ENCODE data around the gene LAMA2.
A peak's percentile ranks its signal among the peaks of the same experiment; 100 is the strongest.
"Not testable (repeated sequence)": the region's sequence is repeated elsewhere in the genome, so short reads cannot be mapped to it uniquely, and the experiment has no call there.

Gene LAMA2

DNA sequence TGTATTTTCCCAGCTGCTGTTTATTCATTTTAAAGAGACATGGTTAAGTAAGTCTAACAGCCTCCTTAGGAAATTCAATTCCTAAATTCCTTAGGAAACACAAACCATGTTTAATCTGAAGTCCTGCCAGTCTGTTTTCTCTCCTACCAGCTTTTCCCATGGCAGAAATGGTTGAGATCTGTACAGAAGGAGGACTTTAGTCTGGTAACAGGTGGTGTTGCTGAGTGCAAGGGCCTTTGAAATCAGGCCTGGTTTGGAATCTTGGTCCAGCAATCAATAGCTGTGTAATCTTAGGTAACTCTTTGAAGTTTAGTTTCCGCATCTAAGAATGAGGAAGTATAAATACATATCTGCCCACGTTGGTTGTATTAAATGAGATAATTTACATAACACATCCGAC is 232.5 kb downstream of the LAMA2 start:
- DNase-seq (ENCODE audit: low read depth) = no peak

DNA sequence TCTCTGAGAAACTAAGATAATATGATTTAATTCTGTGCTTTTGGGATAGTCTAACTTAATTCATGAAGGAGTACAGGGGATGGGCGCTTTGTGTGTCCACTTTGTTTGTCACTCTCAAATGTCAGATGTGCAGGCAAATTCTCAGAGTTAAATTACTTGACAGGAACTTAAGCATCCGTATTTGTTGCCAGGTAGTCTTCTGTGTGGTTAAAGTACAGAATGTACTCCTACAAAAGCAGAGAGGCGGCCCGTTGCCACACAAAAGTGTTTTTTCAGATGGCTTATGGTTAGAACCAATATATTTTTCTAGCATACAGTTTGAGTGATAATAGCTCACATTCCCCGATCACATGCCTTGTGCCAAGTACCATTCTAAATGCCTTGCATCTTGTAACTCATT is 234.4 kb downstream of the LAMA2 start:
- DNase-seq (ENCODE audit: low read depth) = no peak

DNA sequence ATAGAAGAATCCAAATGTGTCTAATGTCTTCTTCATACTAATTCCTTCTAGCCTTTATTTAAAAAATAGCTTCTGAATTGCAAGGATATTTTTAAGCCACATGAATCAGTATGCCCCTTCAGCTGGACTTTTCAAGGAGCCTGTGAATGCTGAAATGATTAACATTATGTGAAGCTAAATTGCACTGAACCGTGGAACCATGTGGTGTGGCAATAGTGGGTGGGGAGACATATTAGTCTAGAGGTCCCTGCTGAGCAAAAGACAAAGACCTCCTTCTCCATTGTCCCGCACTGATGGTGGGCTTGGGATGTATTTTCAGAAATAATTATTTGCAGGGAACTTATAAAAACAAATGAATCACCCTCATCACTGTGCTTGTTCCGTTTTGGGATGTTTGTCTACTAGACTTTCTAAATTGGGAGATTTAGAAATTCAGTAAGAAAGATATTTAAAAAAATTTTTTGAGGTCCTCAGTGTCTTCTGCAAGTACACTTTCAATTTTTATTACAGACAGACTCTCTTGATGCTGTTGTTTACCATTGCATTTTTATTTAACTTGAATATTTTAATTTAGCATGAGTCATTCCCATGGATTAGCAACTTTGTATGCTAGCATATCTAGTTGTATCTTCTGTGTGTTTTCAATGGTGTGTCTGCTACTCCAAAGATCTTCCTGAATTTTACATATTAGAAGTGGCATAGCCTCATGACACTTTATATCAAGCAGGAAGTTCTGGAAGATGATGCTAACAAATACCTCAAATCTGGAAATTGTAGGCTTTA is 238.1 kb downstream of the LAMA2 start:
- peak; percentile 41 for DNase-seq (ENCODE audit: low read depth)

DNA sequence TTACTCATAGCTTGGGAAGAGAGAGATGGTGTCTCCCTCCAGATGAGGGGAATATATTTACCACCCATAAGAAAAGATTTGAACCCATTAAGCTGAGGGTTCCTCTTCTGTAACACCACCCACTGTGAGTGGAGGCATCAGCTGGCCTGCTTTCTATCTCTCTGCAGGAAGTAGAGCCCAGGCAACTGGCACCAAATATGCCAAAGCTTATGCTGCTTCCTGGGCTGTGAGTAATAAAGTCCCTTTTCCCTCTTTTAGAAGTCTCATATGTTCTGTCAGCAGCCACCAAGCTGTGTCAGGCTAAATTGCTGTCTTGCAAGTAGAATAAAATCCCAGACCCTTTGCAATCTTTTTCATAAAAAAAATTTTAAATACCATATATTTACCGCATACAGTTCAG is 241.4 kb downstream of the LAMA2 start:
- DNase-seq (ENCODE audit: low read depth) = no peak

DNA sequence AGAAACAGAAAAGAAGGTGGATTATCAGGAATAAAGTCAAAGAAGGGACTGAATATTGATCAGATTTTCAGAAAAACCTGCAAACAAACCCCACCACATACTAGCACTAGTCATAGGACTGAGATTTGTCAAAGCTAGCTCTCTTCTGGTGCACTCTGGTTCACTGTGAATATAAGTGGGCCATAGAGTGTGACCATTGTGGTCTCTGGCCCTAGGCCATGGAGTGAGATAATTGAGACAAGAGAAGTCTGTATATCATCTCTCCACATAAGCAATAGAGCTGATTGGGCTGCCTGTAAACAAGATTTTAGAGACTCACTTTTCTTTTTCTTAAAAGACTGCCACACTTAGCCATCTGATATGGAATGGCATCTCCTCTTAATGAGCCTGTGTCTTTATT is 247.2 kb downstream of the LAMA2 start:
- DNase-seq (ENCODE audit: low read depth) = no peak

DNA sequence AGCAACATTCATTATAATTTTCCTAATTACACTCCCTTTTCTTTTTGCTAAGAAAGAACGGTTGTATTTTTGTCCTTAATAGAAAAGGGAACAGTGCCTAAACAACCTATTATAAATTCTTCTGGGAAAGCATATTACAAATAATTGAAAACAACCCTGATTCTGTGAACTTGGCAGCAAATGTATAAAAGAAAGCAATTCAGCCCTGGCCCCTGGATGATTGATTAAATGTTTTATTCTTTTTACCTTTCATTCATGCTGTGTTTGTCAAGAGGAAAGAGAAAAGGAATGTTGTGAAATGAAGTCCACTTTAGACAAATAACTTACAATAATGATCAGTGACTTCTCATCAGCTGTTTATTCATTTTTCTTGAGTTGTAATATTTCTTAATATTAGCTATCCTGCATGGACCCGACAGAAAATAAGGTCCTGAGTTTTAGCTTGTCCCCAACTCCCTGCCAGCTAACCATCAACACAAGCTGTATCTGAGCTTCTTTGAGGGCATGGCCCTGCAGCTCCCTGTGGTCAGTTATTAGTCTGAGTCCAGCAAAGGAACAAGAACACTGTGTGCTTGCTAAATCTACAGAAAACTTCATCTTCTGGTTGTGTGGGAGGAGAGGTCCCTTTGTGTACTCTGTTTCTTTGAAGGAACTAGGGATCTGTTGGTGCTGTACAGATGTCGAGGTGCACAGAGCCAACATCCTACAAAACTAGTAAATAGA is 248.2 kb downstream of the LAMA2 start:
- no peak for DNase-seq (ENCODE audit: low read depth)

DNA sequence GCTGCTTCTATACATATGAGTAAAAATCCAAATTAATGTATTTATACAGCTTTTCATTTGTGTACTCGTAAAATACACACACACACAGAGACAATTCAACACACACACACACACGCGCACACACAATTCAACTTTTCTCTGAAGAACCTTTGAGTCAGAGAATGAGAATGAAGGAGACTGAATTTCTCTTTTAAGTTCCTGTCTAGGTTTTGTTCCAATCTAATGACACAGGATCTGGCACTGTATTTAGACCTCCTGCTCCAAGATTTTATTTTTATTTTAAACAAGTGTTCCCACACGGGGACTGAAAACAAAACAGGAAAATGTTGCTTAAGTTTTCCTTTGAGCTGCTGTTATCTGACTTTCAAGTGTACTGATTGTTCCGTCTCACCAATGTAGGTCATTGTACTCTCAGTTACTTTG is 250.8 kb downstream of the LAMA2 start:
- DNase-seq (ENCODE audit: low read depth) = peak; percentile 20

DNA sequence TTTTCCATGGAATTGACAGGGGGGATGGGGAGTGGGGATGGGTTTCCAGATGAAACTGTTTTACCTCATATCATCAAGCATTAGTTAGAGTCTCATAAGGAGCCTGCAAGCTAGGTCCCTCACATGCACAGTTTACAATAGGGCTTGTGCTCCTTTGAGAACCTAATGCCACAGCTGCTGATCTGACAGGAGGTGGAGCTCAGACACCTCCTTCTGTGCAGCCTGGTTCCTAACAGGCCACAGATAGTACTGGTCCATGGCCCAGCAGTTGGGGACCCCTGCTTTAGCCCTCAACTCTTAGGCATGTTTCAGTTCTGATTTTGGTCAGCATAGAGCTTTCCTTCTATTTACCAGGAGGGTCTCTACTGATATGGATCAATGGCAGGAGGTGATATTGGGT is 251.6 kb downstream of the LAMA2 start:
- no peak for DNase-seq (ENCODE audit: low read depth)

DNA sequence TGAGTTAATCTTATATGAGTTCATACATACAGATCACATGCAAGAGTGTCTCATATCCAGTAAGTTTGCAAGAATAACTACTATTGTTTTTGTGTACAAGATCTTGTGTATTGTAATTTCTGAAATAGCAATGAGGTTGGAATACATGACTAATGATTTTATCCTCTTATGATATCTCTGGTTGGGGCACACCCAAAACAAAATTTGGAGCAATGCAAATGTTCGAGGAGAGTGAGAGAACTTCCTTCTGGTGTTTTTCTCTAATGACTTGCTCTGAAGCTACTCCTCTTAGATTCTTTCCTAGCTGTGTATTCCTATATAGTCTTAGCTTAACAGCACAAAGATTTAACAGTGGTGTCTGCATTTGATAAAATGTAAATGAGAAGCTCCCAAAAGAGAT is 252.5 kb downstream of the LAMA2 start:
- no peak for DNase-seq (ENCODE audit: low read depth)

DNA sequence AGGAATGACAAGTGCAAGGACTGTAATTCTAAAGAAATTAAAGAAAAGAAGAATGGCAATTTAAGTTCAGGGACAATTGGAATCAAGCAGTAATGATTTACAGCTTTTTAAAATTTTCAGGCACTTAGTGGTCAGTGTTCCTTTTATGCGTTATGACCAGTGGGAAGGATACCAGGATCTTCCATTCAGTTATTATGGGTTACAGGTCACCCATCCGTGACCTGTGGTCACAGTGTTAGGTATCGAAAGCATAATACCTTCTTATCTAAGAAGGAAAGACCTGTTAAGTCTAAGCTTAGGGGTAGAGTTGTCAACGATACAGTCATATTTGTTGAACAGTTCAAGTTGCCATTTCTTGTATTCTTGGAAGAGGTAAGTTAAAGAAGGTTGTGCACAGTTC is 253.8 kb downstream of the LAMA2 start:
- no peak for DNase-seq (ENCODE audit: low read depth)

DNA sequence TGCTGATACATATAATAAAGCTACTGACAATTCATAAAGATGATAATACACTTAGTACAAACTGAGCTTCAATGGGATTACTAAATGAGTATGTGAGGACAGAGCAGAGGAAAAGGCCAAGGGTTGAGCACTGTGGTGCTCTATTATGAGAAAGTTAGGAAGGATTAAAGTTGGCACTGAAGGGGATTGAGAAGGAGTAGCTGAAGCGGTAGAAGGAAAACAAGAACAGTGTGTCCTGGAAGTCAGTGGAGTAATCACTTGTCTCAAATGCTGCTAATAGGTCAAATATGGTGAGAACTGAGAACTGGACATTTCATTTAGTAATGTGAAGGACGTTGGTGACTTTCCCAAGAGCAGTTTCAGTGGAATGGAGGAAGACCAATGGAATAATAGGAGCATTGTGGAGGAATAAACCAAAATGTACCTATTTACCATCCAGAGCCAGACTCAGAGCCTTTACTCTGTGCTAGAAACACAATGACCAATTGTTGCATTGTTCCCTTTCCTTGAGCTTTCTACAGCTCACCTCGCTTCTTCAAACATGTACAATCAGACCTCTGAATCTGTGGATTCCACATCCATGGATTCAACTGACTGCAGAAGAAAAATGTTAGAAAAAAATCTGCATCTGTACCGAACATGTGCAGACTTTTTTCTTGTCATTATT is 255.9 kb downstream of the LAMA2 start:
- no peak for DNase-seq (ENCODE audit: low read depth)

DNA sequence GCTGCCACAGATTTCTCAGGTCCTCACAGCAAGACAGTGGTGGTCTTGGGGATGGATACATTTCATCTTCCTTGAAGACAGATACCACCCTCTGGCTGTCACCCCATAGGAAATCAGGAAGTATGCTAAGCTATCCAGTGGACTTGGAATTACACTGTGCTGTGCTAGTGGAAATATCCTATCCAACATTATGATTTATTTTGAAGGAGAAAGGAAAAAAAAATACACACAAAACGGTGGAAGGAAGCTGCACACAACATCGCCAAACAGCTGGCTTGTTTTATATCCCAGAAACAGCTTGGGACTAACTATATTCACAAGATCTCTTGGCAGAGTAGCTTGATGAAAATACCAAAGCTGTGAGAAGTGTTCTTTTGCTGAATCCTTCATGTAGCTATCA is 257.6 kb downstream of the LAMA2 start:
- peak; percentile 25 for DNase-seq (ENCODE audit: low read depth)

DNA sequence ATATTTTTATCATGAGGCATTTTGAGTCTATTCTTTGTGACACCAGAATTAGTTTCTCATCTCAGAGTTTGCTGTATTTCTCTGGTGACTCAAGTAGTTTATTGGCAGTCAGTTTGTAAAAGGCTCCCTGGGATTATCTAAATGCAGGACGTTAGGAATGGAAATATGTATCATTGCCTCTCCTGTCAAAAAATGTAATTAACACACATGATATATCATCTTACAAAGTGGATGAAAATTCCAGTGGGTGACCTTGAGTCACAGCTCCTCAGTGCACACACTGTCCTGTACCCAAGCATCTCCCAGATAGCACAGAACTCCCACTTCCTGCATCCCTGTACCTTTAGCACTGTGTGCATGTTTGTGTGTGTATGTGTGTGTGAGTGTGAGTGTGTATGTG is 258.6 kb downstream of the LAMA2 start:
- peak; percentile 40 for DNase-seq (ENCODE audit: low read depth)

DNA sequence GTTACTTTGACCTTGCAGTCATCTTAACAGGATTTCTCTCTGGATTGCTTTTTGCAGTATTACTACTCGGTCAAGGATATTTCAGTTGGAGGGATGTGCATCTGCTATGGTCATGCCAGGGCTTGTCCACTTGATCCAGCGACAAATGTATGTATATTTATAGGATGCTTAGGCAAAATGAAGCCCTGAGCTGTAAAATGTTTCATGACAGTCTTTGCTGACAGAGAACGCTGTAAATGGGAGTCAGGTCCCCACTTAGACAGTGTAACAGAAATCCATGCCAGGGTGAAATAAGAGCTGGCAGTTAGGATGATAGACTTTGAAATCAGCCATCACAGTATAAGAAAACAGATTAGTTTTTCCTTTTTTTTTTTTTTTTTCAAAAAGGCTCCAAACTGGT is 264.0 kb downstream of the LAMA2 start:
- DNase-seq (ENCODE audit: low read depth) = no peak

DNA sequence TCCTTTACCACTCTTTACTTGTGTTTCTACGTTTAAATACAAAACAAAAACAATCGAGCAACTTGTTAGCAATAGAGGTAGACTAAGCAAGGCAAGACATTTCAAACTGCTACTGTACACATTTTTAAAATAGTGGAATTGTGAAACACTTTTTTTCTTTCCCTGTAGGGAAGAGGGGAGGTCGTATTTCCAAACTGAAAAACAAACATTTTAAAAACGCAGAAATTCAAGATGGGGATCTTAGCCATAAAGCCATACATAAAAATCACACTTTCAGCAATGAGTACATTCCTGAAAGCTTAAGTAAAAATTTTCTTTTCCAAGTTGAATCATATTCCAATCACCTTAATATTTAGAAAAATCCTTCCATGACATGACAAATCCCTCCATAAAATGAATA is 267.6 kb downstream of the LAMA2 start:
- peak; percentile 4 for DNase-seq (ENCODE audit: low read depth)

DNA sequence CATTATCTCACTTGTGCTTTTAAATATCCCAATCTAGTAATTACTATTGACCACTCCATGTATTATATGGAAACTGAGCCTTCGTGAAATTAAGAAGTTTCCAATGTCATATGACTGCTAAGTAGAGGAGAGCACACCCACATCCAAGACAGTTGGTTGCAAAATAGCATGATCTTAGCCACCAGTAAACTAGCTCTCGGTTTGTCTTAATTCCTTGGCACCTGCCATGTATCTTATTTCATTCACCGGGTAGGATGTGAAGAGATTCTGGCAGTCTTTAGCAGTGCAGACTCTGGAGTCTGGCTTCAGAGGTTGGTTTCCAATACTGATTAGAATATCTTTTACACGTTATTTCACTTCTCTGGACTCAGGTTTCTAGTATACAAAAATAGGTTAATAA is 270.3 kb downstream of the LAMA2 start:
- DNase-seq (ENCODE audit: low read depth) = no peak

DNA sequence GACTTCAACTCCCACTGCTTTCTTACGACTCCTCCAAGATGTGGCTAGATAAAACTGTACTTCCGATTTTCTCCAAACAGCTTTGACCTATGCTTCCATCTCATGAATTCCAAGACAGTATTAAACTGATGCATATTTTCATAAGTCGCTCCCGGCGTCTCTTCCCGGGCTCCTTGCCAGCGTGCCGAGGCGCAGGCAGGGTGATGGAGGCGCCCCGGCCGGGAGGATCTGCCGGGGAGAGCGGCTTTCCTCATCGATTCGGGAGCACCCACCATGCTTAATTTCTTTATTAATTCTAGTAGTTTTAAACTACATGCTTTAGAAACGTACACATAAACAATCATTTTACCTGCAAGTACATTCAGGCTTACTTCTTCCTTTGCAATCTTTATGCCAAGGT is 276.3 kb downstream of the LAMA2 start:
- DNase-seq (ENCODE audit: low read depth) = not testable (repeated sequence)

DNA sequence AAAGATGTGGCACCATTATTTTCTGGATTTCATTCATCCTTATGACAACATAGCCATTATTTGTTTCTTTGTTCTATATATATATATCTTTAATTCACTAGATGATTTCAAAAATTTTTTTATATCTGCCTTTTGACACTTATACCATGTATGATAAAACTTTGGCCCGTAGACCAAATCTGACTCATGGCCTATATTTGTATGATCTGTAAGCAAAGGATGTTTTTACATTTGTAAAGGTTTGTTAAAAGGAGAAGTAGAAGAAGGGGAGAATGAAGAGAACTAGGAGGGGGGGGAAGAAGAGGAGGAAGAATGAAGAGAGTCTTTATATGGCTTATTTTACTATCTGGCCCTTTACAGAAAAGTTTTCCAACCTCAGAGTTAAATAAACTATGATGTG is 279.7 kb downstream of the LAMA2 start:
- DNase-seq (ENCODE audit: low read depth) = no peak

DNA sequence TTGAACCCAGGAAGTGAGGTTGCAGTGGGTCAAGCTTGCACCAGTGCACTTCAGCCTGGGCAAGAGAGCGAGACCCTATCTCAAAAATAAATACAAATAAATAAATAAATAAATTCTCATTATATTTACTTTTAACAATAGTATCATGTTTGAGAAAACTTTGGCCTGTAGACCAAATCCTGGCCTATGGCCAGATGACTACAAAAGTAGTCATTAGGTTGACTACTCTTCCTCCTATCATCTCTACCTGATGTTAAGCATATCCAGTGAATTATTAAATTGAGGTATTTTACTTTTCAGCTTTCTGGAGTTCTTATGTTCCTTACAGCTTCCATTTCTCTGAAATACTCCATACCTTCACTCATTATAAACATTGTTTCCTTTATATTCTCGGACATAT is 280.6 kb downstream of the LAMA2 start:
- no peak for DNase-seq (ENCODE audit: low read depth)

DNA sequence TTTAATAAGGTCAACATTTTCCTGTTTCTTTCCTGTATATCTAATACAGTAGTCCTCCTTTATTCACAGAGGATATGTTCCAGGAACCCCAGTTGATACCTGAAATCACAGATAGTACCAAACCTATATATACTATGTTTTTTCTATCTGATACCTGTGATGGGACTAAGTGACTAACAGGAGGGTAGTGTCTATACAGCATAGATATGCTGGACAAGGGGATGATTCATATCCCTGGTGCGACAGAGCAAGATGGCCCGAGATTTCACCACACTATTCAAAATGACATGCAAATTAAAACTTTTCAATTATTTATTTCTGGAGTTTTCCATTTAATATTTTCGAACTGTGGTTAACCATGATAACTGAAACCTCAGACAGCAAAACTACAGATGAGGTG is 281.1 kb downstream of the LAMA2 start:
- no peak for DNase-seq (ENCODE audit: low read depth)

DNA sequence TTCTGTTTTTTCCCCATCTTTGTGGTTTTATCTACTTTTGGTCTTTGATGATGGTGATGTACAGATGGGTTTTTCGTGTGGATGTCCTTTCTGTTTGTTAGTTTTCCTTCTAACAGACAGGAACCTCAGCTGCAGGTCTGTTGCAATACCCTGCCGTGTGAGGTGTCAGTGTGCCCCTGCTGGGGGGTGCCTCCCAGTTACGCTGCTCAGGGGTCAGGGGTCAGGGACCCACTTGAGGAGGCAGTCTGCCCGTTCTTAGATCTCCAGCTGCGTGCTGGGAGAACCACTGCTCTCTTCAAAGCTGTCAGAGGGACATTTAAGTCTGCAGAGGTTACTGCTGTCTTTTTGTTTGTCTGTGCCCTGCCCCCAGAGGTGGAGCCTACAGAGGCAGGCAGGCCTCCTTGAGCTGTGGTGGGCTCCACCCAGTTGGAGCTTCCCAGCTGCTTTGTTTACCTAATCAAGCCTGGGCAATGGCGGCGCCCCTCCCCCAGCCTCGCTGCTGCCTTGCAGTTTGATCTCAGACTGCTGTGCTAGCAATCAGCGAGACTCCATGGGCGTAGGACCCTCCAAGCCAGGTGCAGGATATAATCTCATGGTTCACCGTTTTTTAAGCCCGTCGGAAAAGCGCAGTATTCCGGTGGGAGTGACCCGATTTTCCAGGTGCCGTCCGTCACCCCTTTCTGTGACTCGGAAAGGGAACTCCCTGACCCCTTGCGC is 289.5 kb downstream of the LAMA2 start:
- DNase-seq (ENCODE audit: low read depth) = not testable (repeated sequence)

DNA sequence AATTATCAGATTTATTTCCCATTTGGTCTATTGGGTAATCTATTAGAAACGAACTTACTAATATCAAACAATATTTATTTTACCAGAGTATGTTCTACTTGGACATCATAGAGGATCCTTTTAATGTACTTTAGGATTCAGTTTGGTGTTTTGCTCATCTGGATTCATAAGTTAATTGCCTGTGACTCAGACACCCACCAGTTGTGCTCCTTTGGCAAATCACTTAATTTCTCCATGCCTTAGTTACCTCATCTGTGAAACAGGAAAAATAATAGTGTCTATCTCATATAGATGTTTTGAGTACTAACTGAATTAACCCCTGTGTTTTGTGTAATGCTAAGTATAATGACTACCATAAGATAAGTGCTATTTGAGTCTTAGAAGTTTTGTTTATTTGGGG is 292.1 kb downstream of the LAMA2 start:
- peak; percentile 20 for DNase-seq (ENCODE audit: low read depth)

DNA sequence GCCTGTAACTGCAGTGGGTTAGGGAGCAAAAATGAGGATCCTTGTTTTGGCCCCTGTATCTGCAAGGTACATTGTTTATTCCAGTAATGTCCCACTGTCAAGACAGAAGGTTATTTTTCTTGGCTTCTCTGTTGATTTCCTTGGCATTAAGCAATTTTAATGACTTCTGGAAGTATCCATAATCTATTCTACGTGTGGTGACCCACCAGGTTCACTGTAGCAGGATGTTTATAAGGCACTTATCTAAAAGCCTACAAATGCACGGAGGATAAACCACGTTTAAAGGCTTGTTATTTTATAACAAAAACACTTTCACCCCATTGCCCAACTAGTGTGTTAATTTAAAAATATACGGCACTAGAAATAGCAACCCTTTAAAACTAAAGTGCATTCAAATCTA is 294.9 kb downstream of the LAMA2 start:
- DNase-seq (ENCODE audit: low read depth) = no peak

Measured in EH (cell line).